SK-N-SH (cell line): Measurements from ENCODE around the gene IQGAP1. TPM values are rescaled to one million over a fixed set of nuclear protein-coding genes. Genes with fewer than 3 reads are reported as not detected.
A peak's percentile ranks its signal among the peaks of the same experiment; 100 is the strongest.

Experiments used
- CTCF ChIA-PET: fragments of 300-600, 350-600 bp; formaldehyde crosslinking; extraction: SDS; loops from one replicate; lab custom pipeline; 2021; lab: Yijun Ruan, JAX
- POLR2A ChIA-PET: fragments of 350-600 bp; sonication (Branson Sonifier 250); formaldehyde crosslinking; extraction: SDS; loops from one replicate; lab custom pipeline; 2020; ENCODE audit warnings: antibody characterized with exemption, inconsistent platforms; lab: Yijun Ruan, JAX
- DNase-seq: peaks from one replicate; pipeline ENCODE4 v3.0.0; 2012
- H2AFZ ChIP-seq: fragments of 200-600 bp; sonication (generic); 2 replicates; pipeline ENCODE4 v1.8.1; 2016; ENCODE audit warnings: antibody characterized with exemption, mild to moderate bottlenecking, low read depth
- H3F3A ChIP-seq: fragments of 200-600 bp; sonication (generic); replicated peaks from 2 replicates; pipeline ENCODE3; 2016; ENCODE audit warnings: antibody characterized with exemption, mild to moderate bottlenecking; ENCODE audit not compliant: insufficient read depth
- H3K27ac ChIP-seq, 2 experiments: fragments of 200-500 bp in 1 of 2; fragments of 200-600 bp in 1 of 2; sonication (Bioruptor generic) in 1 of 2; sonication (generic), shearing (Covaris generic) in 1 of 2; 2 replicates each; pipeline versions ENCODE4 v1.5.1 to v1.6.1; 2014 to 2016; ENCODE audit warnings: low read depth in 2 of 2, inconsistent platforms in 1 of 2, low read length in 1 of 2, mild to moderate bottlenecking in 1 of 2, mixed read lengths in 1 of 2
- H3K27me3 ChIP-seq: fragments of 200-600 bp; sonication (generic), shearing (Covaris generic); 2 replicates; pipeline ENCODE4 v1.6.1; 2016; ENCODE audit warnings: mixed run types; ENCODE audit not compliant: insufficient read depth
- H3K36me3 ChIP-seq, 2 experiments: fragments of 200-500 bp in 1 of 2; fragments of 200-600 bp in 1 of 2; sonication (Bioruptor generic) in 1 of 2; sonication (generic) in 1 of 2; replicated peaks in 1 of 2; 2 replicates each; pipeline versions ENCODE3 to v1.5.1; 2014 to 2016; ENCODE audit warnings: low read length in 1 of 2, mild to moderate bottlenecking in 1 of 2; ENCODE audit not compliant: insufficient read depth in 2 of 2, control insufficient read depth in 1 of 2
- H3K4me1 ChIP-seq, 2 experiments: fragments of 200-500 bp in 1 of 2; fragments of 200-600 bp in 1 of 2; sonication (Bioruptor generic) in 1 of 2; sonication (generic), shearing (Covaris generic) in 1 of 2; 2 replicates each; pipeline versions ENCODE4 v1.5.1 to v1.6.1; 2014 to 2016; ENCODE audit warnings: low read depth in 1 of 2, low read length in 1 of 2, mixed run types in 1 of 2; ENCODE audit not compliant: insufficient read depth in 2 of 2, control insufficient read depth in 1 of 2
- H3K4me2 ChIP-seq: fragments of 200-600 bp; sonication (generic), shearing (Covaris generic); 2 replicates; pipeline ENCODE4 v1.6.1; 2017; ENCODE audit warnings: mixed run types
- H3K4me3 ChIP-seq, 2 experiments: fragments of 200-500 bp in 1 of 2; fragments of 200-600 bp in 1 of 2; sonication (Bioruptor generic) in 1 of 2; sonication (generic), shearing (Covaris generic) in 1 of 2; 2 replicates each; pipeline versions ENCODE4 v1.5.1 to v1.8.1; 2014 to 2016; ENCODE audit warnings: low read depth in 2 of 2, inconsistent platforms in 1 of 2, low read length in 1 of 2, mild to moderate bottlenecking in 1 of 2, mixed read lengths in 1 of 2, moderate library complexity in 1 of 2
- H3K79me2 ChIP-seq: fragments of 200-600 bp; sonication (generic); 2 replicates; pipeline ENCODE4 v1.8.1; 2017; ENCODE audit warnings: mild to moderate bottlenecking; ENCODE audit not compliant: insufficient read depth
- H3K9ac ChIP-seq: fragments of 200-600 bp; sonication (generic); 2 replicates; pipeline ENCODE4 v1.6.1; 2017; ENCODE audit warnings: mixed run types
- H3K9me2 ChIP-seq: fragments of 200-600 bp; sonication (generic); 2 replicates; pipeline ENCODE4 v1.6.1; 2017; ENCODE audit warnings: mixed run types
- H3K9me3 ChIP-seq: fragments of 200-600 bp; sonication (generic); 2 replicates; pipeline ENCODE4 v1.6.1; 2017; ENCODE audit warnings: mixed run types, mild to moderate bottlenecking, moderate library complexity
- H4K20me1 ChIP-seq: fragments of 200-600 bp; sonication (generic); 2 replicates; pipeline ENCODE4 v1.6.1; 2017; ENCODE audit warnings: mild to moderate bottlenecking, mixed run types; ENCODE audit not compliant: insufficient read depth
- CHD2 ChIP-seq: fragments of 150-350 bp; IDR thresholded peaks from 2 replicates; pipeline ENCODE4 v1.6.1; 2018; ENCODE audit warnings: low read length; ENCODE audit not compliant: partially characterized antibody
- RFX5 ChIP-seq: IDR thresholded peaks from 2 replicates; pipeline ENCODE4 v1.6.1; 2012; ENCODE audit warnings: mild to moderate bottlenecking, improper control_type of control experiment, low read length
- TAF1 ChIP-seq: IDR thresholded peaks from 2 replicates; pipeline ENCODE4 v1.6.1; 2012; ENCODE audit warnings: low read depth, mild to moderate bottlenecking, low read length, moderate library complexity, borderline replicate concordance
- TCF12 ChIP-seq: IDR thresholded peaks from 2 replicates; pipeline ENCODE4 v1.4.0; 2012
- WGBS: methylation state at CpG from one replicate; pipeline ENCODE4 v1.1.6; 2017; ENCODE audit warnings: low lambda C conversion rate; 5-methylcytosine and 5-hydroxymethylcytosine counted together
- polyA plus RNA-seq, 3 experiments: library from polyadenylated mRNA; depleted of rRNA; stranded (reverse); fragments of >200 nt; gene quantifications; 2 replicates each; pipeline ENCODE4 v1.2.3, GENCODE V29; 2012
- small RNA-seq, 7 experiments: library from RNA; depleted of rRNA; stranded (forward); fragments of <200 nt; gene quantifications; one replicate each; pipeline ENCODE3, GENCODE V24; 2012

The IQGAP1 gene
- polyA plus RNA-seq, 1 of the 3 experiments (the other 2 are of a cell fraction) = 56.5 TPM

DNA sequence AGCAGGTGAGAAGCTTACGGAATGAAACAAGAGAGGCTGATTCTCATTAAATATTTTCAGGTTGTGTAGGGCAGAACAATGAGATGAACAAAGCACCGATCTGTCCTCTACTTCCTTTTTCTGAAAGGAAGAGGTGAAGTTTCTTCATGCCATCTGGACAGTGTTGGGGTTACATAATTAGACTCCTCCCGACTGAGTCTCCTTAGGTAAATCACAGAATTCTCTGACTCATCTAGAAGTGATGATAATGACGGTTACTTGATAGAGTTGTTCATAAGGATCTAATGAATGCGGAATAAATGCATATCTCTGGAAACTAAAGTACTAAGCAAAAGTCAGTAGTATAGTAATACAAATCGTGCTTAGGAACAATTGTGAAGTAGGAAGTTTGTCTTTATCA lies 162.9 kb downstream of the IQGAP1 start:
- H3K4me2 ChIP-seq = no peak overlapping the region
- no peak overlapping the region for H2AFZ ChIP-seq
- H3K9me3 ChIP-seq = no peaks in the 10 kb centered on the region
- H3F3A ChIP-seq = peaks cover 41% of the 10 kb centered on the region
- no peaks in the 10 kb centered on the region for H3K27me3 ChIP-seq
- H3K9ac ChIP-seq = no peak overlapping the region
- H3K9me2 ChIP-seq = no peaks in the 10 kb centered on the region
- no peak for DNase-seq
- TF ChIP-seq TAF1 (no peak), RFX5 (no peak), CHD2 (no peak), TCF12 (peak; percentile 43)
- H3K4me1 ChIP-seq = peaks cover 24 to 27% of the 10 kb centered on the region in 2 experiments
- ChIA-PET POLR2A (no interaction called here), CTCF (no interaction called here)
- peaks cover 64% of the 10 kb centered on the region for H3K79me2 ChIP-seq
- 75% methylated on average over 6 of the region's 6 CpGs for WGBS
- peaks cover 5 to 6% of the 10 kb centered on the region in 2 experiments for H3K36me3 ChIP-seq
- no peak overlapping the region for H3K4me3 ChIP-seq
- no peaks in the 10 kb centered on the region for H4K20me1 ChIP-seq
- peak overlapping the region in 1 of 2 experiments; percentile 98; a peak in 1 of 4 replicates for H3K27ac ChIP-seq

Small RNA genes within 50 kb of the gene (small RNA-seq; reads per million reads assigned to genes)
- gene NDUFA3P4 = 0 reads per million in 7 experiments

Other genes starting within 250 kb of the IQGAP1 start
- gene SEMA4B, start 186.9 kb upstream of the IQGAP1 start, polyA plus RNA-seq (2012; rRNA removed) = 15.2 and 38.9 TPM in 2 replicates
- 74.7 and 87.9 TPM in 2 replicates for gene CIB1, start 154.3 kb upstream of the IQGAP1 start, polyA plus RNA-seq (2012; rRNA removed)
- gene GDPGP1, start 154.0 kb upstream of the IQGAP1 start, polyA plus RNA-seq (2012; rRNA removed) = 2.2 and 2.4 TPM in 2 replicates
- 0.03 and 0.06 TPM in 2 replicates for gene TTLL13, start 138.7 kb upstream of the IQGAP1 start, polyA plus RNA-seq (2012; rRNA removed)
- gene NGRN, start 122.6 kb upstream of the IQGAP1 start, polyA plus RNA-seq (2012; rRNA removed) = 48.2 and 66.5 TPM in 2 replicates
- 1.6 and 1.8 TPM in 2 replicates for gene ZNF774, start 36.0 kb upstream of the IQGAP1 start, polyA plus RNA-seq (2012; rRNA removed)
- gene CRTC3, start 141.7 kb downstream of the IQGAP1 start, polyA plus RNA-seq (2012; rRNA removed) = 16.7 TPM in 2 replicates